Islet of Langerhans (tissue), 1 donor: ENCODE results near the gene TBC1D22A.
"Not testable (repeated sequence)": the region's sequence is repeated elsewhere in the genome, so short reads cannot be mapped to it uniquely, and the experiment has no call there.

Experiments
- FAIRE-seq: peaks from one replicate; lab custom pipeline; 2011; peaks lifted over from hg19 to GRCh38; lab: Jason Lieb, UNC

The TBC1D22A gene

DNA sequence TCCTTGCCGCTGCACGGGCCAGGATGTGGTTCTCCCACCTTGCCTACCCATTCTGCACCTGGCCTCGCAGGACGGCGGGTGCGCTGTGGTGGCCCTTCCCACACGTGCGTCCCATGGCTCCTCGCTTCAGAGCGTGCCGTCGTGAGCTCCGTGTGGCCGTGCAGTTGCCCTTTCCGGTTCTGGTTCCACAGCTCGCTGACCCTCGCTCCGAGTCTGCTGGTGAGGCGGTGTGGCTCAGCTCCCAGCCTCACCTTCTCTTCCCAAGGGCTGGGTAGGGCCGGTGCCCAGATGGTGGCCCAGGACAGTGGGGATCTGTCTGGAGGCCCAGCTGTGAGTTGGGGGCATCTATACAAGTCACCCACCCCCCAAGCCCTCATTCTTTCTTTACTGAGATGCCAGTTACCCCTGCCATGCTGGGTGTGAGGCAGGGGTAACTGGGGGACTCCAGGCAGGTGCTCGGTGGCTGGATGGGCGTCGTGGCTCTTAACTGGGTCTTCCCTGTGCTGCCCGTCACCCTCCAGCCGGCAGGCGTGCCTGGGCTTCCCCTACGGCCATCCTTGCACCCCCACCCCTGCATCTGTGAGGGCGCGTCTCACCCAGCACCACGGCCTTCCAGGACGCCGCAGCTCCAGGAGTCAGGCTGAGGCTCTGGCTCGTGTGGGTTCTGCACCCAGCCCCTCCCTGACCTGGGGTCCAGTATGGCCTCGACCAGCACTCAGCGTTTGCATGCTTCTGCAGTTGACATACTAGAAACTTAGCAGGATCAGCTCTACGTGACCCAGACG, 395.2 kb downstream of the TBC1D22A start:
- FAIRE-seq = no peak

DNA sequence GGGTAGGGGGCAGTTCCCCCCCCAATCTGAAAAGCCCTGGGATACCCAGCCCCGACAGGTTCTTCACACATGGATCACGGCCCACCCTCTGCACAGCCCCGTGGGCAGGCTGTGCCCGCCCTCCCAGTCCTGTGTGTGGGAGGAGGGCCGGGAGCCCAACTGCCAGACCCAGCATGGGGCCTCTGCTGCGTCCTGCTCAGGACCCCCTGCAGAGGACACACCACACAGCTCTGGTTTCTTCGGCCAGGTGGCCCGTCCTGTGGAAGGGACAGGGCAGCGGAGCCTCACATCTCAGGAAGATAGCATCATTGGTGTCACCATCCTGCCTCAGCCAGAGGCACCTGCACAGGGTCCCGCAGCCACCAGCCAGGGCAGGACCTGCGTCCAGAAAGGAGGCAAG, 396.0 kb downstream of the TBC1D22A start:
- no peak for FAIRE-seq

DNA sequence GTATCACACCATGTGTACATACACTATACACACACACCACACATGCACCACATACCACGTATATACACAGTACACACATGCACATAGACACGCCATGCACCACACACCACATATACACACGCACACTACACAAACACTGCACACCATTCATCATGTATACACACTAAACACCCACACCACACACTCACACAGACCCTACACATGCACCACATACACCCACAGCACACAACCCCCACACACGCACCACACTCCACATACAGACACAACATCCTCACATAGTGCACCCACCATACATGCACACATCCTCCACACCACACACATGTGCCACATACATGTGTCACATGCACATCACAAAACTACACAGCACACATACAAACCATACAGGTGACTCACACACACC, 397.1 kb downstream of the TBC1D22A start:
- no peak for FAIRE-seq

DNA sequence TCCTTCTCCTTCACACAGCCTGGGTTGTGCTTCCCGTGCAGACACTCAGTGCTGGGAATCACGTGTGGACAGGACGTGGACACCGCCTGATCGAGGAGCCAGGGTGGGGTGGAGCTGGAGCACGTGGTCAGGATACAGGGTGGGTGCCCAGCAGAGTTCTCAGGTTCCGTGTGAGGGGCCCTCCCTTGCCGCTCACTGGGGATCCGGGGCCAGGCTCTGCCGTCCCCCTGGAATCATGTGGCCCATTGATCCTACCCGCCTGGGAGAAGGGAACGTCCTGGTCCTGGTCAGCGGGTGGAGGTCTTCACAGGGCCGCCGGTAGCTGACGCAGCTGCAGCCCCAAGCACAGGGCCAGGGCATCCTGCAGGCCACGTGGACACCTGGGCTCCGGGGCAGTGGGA, 397.7 kb downstream of the TBC1D22A start:
- no peak for FAIRE-seq

DNA sequence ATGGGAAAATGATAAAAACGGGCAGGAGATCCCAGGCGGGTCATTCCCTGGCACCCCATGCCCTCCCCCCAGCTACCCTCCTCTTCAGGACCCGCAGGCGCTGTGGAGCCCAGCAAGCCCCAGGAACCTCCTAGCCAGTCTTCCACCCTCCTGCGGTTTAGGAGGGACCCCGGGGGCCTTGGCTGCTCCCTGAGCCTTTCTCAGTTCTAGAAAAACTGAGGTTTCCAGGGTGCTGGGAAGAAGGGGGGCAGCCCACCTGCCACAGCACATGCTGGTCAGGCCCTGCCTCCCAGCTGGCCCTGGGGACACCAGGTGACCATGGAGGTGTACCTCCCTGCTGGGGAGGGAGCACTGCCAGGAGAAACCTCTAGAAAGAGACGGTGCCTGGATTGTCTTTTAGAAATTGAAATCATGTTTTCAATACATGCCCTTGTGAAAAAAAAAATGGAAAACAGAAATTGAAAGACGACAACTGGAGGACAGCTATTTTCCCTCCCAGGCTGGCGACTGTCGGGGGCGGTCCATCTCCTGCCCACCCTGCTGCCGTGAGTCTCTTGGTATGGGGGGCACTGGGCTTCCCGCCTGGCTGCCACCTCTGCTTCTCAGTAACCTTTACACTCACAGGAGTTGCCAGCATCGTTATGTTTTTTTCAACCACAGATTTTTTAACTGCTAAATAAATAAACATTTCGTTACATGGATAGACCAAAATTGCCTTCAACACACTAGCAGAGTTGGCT, 398.5 kb downstream of the TBC1D22A start:
- FAIRE-seq = no peak

DNA sequence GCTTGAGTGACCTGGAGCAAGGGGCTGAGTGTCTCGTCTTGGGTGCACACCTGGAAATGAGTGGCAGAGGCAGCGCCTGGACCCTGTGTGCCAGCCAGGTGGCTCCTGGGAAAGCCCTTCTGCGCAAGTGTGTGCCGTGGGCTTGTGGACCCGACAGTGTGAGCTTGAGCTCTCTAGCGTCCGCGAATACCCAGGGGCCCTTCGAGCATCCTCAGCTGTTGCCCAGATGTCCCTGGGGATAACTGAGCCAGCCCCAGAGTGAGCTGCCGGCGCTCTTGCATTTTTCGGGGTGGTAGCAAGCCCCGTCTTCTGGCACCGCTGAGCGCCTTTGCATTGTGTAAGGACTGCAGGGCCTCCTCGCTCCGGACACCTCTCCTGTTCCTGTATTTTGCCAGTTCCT, 399.2 kb downstream of the TBC1D22A start:
- FAIRE-seq = no peak

DNA sequence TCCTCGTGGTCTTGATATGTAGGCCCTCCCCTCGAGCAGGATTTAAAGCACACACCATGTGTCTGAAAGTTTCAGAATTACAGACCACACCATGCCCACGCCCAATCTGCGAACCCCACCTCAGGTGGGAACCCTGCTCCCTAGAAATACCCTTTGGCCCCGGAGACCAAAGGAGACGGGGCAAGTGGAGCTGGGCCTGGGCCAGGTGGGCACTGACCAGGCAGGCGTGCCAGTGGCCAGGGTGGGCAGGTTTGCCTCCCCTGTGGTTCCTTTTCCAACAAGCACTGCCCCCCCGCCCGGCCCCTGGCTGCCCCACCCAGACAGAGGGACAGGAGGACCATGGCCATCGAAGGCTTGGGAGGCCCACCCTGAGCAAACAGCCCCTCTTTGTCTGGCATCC, 400.4 kb downstream of the TBC1D22A start:
- no peak for FAIRE-seq

DNA sequence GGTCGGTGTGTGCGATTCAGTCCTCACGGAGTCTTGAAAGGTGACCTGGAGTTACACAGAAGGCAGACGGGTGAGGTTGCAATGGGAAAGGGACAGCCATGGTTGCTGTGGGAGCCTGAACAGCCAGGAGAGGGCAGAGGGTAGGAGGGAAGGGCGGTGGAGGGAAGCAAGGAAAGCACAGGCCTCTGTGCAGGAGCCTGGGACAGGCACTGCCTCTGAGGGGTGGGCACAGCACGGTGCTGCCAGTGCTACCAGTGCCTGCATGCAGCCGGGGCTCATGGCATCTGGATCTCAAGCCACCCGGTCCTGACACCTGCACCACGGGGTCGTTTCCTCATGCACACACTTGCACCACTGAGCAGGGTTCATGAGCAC, 401.0 kb downstream of the TBC1D22A start:
- no peak for FAIRE-seq

DNA sequence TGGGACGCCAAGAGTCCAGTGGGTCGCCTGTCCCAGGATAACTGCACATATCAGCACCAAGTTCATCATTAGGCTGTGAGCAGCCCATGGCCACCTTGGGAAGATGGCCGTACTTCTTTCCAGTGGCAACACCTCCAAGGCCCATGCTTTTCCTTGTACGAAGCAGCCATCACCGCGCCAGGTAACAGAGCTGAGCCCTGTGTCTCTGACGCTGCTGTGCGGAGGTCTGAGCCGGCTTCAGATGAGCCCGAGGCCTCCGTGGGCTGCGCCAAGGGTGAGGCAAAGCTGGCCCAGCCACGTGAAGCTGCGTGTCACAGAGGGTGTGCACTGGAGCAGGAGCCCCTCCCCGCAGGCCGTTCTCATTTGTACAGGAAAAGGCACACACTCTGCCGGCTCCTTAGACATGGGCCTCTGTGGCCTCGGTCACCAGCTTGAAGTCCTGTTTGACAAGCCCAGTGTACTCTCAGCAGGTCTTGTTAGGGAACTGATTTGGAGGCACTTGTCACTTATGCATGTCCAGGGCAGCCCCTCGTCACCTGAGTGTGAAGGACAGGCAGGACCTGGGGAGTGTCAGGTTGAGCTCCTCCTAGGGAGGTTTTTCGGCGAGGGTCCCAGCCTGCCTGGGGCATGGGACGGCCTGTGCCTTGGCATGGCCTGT, 401.5 kb downstream of the TBC1D22A start:
- no peak for FAIRE-seq

DNA sequence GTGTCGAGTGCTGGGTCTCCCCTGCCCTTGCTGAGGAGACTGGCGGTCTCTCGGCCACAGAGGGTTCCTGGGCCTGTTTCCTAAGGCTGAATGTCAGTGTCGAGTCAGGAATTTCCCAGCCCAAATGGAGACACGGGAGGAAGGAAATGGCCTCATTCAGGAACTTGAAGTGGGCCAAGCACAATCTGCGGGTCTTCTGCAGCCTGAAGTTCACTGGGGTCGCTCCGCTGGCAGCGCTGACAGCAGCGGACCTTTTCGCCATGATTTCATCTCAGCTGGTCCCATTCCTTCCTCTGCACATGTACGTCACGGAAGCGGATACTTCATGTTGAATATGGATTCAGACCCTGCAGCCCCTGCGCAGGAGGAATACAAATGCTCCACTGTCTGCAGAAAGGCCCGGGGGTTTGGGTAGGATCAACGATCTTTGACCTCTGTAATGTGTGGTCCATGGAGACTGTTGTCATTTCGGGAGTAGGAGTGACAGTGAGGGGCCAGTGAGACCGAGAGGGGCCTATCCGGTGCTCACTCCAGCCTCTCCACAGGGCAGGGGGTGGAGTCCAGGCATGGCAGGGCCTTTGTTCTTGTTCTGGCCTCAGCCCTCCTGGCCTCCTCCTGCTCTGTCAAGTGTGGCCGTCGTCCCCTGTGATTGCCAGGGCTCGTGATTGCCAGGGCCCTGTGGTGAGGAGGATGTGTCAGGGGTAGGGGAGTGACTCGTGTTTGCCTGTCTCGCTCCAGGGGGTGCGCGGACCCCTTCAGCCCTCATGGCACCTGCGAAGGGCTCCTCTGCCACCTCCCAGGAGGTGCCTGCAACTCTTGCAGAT, 402.3 kb downstream of the TBC1D22A start:
- no peak for FAIRE-seq

DNA sequence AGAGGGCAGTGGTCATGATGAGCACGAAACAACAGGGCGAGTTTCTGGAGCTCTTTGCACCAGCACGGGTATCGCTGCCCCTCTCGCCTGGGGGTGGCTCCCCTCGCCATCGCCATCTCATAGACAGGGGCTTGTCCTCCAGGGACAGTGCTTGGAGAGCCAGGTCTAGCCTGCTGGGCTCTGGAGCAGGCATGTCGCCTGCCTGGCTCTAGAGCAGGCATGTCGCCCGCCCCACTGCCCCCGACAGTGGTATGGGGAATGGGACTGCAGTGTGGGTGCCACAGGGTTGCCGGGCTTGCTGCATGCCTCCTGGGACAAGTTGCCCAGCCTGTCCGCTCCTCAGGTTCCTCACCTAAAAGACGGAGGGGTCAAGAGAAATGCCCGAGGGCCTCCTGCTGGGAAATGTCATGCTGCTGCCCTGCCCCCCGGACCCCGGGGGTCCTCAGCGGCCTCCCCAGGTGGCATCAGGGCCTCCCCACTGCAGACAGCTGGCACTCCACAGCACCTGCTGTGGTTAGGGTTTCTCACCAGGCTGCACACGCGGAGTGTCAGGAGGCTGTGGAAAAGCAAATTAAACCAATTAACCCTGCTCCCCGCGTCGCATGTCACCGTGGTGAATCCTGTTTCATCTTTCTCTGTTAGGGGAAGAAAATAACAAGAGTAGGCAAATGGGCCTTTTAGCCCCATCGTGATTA, 403.0 kb downstream of the TBC1D22A start:
- FAIRE-seq = no peak

DNA sequence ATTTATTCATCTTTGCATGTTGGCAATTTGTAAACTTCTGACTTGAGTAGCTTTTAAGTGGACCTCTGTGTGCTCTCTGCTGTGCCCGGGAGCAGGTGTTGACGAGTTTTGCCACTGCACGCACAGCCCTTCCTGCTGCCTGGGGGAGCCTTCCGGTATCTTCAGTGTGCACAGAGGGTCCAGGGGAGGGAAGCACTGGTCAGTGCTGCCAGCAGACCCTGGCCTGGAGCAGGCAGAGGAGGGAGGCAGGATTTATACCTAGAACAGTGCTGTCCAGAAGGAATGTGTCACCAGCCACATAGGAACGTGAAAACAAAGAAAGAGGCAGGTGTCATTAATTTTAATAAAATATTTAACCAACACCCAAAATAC, 403.6 kb downstream of the TBC1D22A start:
- FAIRE-seq = no peak

DNA sequence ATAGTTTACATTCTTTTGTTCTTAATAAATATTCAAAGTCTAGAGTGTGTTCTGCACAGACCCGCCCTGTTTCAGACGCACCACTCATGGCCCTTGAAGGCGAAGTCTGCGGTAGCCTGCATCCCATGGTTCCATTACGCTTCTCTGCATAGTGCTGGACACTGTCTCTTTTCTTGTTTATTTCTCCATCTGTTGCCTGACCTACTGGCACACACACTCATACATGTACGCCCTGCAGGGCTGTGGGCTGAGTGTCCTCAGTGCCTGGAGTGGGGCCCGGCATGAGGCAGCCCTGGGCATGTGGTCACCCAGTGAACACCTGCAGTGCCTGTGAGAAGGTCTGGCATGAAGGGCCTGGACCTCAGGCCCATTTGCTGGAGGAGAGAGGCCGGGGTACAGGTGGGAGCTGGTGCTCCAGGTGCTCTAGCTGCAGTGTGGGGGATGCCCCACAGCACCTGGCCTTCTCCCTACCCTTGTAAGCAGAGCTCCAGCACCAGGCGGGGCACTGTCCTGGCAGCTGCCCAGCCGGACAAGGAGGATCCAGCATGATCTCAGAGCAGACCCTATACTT, 404.1 kb downstream of the TBC1D22A start:
- no peak for FAIRE-seq

DNA sequence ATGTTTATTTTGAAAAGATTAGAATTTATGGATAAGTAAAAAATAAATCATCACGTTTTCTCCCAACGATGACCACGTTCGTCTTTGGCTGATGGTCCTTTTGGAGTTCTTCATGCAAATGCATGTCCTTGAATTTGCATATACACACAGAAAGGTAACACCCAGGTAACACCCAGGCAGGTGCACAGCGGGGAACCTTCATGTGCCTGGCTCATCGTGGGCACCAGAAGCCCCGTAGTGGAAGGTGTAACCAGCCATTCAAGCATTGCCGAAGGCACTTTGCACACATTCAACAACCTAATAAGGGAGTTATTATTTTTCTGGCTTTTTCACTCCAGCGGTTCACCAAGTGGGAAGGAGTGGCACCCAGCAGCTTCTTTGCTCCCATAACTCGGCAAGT, 404.6 kb downstream of the TBC1D22A start:
- FAIRE-seq = no peak

DNA sequence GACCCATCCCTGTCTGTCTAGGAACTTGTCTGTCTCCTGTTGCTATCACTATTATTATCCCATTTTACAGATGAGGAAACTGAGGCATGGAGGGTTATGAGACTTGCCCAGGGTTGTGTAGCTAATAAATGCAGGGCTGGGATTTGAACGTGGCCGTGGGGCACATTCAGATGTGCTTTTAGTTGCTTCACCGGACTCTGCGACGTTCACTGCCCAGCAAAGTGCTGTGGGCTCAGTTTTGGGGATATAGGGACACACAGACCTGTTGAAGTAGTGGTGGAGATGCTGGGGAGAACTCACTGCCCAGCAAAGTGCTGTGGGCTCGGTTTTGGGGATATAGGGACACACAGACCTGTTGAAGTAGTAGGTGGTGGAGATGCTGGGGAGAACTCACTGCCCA, 405.5 kb downstream of the TBC1D22A start:
- not testable (repeated sequence) for FAIRE-seq

DNA sequence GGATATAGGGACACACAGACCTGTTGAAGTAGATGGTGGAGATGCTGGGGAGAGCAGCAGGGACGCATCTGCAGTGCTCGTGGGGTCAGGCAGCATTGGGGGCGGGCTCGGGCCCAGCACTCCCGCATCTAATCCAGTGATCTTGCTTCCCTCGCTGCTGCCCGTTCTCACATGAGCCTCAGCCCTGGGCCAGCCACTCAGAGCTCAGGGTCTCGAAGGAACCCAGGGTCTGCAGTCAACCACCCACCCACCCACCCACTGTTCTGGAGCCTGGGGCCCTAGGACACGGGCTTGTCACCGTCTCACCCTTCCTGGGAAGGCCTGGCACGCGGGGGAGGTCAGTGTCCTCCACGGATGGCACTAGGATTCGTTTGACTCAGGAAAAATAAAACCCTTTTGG, 406.0 kb downstream of the TBC1D22A start:
- FAIRE-seq = no peak

DNA sequence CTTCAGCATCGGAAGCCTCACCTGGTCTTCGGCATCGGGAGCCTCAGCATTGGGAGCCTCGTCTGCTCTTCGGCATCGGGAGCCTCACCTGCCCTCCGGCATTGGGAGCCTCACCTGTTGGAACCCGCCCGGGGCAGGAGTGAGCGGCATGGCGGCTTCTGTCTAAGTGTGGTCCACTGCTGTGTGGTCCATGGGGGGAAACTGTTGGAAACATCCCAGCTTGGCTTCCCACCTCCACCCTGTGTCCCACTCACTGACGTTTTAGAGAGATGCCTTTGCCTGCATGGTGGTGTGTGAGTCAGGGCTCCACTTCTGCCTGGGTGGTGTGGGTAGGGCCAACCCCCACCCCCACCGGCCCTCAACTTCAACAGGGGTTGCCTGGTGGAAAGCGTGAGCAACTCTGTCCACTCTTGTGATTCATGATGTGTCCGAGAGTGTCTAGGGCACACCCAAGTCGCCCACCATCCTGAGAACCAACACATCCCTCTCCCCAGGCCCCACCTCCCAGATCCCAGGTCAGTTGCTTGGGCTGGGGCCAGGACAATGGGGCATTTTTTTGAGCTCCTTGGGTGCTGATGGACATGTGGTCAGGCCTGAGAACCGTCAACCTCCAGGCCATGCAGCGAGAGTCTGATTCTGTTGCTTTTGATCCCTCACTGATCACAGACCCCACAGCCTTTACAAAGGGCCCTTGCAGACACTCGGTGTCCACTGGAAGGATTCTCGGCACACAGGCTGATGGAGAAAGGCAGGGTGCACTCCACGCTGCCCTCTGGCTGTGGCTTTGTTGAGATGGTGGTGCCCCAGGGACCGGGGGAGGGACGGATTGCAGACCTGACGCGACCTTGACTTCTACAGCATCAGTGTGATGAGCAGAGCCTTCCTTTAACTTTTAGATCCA, 406.7 kb downstream of the TBC1D22A start:
- FAIRE-seq = no peak

DNA sequence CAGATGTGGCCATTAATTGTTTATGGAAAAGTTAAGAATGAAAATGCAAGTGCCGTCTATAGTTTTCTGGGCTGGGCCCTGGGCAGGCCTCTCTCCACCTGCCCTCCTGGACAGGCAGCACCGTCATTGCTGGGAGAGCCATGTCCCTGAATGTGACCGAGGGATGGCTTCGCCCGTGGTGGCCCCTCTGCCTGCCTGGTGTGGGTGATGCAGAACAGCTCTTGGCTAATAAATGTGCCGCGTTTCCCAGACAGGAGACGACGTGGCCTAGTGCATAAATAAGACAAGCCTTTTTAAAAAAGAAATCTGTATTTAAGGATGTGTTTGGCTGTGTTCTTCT, 407.3 kb downstream of the TBC1D22A start:
- no peak for FAIRE-seq

DNA sequence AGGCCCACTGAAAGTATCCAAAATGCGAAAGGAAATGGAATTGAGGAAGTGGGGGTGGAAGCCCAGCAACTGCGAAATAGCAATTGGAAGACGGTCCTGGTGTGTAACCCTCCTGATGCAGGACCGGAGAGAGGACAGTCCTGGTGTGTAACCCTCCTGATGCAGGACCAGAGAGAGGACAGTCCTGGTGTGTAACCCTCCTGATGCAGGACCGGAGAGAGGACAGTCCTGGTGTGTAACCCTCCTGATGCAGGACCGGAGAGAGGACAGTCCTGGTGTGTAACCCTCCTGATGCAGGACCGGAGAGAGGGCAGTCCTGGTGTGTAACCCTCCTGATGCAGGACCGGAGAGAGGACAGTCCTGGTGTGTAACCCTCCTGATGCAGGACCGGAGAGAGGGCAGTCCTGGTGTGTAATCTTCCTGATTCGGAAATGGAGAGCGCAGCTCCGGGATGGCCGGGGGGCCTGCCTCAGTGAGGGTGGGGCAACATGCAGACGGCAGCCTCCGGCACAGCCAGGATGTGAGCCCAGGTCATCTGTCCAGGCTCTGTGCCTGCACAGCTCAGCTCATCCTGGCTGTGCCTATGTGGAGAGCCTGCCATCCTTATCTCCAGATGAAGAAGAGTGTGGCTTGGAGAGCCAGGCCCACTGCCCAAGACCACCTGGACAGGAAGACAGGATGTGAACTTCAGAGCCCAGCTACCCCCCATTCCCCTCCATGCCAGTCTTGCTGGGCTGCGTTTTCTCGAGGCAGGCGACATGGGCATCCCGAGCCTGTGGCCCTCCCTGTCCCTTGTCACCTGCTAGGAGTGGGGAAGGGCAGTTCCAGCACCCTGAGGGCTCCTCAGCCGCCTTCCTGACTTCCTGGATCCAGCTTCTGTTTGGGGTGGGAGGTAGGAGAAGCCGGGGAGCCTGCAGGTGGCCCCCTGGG, 408.3 kb downstream of the TBC1D22A start:
- not testable (repeated sequence) for FAIRE-seq
